ENCODE results near the gene SVIL.
"Not testable (repeated sequence)": the region's sequence is repeated elsewhere in the genome, so short reads cannot be mapped to it uniquely, and the experiment has no call there.

SVIL gene

GRCh38 chr10:29511806-29512205, 123.0 kb downstream of the SVIL start:
- not testable (repeated sequence) for DNase-seq

GRCh38 chr10:29510483-29511157, 124.2 kb downstream of the SVIL start:
- DNase-seq = not testable (repeated sequence)

- DNase-seq = no peak
These were observed 126.1 kb downstream of the SVIL start for GRCh38 chr10:29508554-29509244.

- DNase-seq = not testable (repeated sequence)
These were observed 127.0 kb downstream of the SVIL start for GRCh38 chr10:29507750-29508149.

- DNase-seq = not testable (repeated sequence)
These were observed 128.3 kb downstream of the SVIL start for GRCh38 chr10:29506324-29506921.

GRCh38 chr10:29502351-29502750, 132.4 kb downstream of the SVIL start:
- no peak for DNase-seq

GRCh38 chr10:29501692-29502091, 133.1 kb downstream of the SVIL start:
- DNase-seq = no peak

GRCh38 chr10:29499993-29500537, 134.7 kb downstream of the SVIL start:
- DNase-seq = no peak

- DNase-seq = peak; percentile 69
These were observed 138.2 kb downstream of the SVIL start for GRCh38 chr10:29496341-29497162.

GRCh38 chr10:29495366-29495765, 139.4 kb downstream of the SVIL start:
- DNase-seq = no peak

GRCh38 chr10:29493697-29494096, 141.1 kb downstream of the SVIL start:
- no peak for DNase-seq

GRCh38 chr10:29492774-29493173, 142.0 kb downstream of the SVIL start:
- no peak for DNase-seq

GRCh38 chr10:29491918-29492317, 142.9 kb downstream of the SVIL start:
- DNase-seq = no peak

- DNase-seq = not testable (repeated sequence)
These were observed 143.9 kb downstream of the SVIL start for GRCh38 chr10:29490781-29491280.

- DNase-seq = not testable (repeated sequence)
These were observed 146.3 kb downstream of the SVIL start for GRCh38 chr10:29488471-29488870.

GRCh38 chr10:29487884-29488266, 146.9 kb downstream of the SVIL start:
- DNase-seq = not testable (repeated sequence)

- not testable (repeated sequence) for DNase-seq
These were observed 147.5 kb downstream of the SVIL start for GRCh38 chr10:29487032-29487883.

- no peak for DNase-seq
These were observed 148.3 kb downstream of the SVIL start for GRCh38 chr10:29486433-29486832.

GRCh38 chr10:29484677-29485076, 150.1 kb downstream of the SVIL start:
- not testable (repeated sequence) for DNase-seq

GRCh38 chr10:29482591-29483431, 152.0 kb downstream of the SVIL start:
- DNase-seq = peak; percentile 18
